GM12873 (cell line): ENCODE results near the gene VEZT.

Source experiments
- TF ChIP-seq, protein P1 (sequence below): IDR thresholded peaks from 2 replicates; pipeline ENCODE4 v1.5.1; 2012; ENCODE audit warnings: low read depth, mild to moderate bottlenecking, moderate library complexity, low read length, control low read depth; ENCODE audit not compliant: insufficient read depth; ENCODE audit errors: missing control alignments

Gene VEZT

DNA sequence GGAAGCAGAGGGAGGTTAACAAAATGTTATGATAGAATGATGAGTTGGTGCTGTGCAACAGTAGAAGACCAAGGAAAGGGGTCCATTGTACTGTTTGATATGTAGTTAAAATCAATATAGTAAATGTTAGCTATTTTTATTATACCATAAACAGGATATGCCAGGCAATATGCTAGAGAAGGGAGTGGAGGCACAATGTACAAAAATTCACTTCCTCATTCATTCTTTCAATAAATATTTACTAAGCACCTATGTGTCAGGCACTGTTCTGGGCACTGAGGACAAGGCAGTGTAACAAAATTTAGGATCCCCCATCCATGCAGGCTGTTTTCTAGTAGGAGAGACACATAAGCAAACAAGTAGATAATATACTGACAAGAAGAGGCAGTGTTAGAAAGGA is 25.3 kb upstream of the VEZT start:
- TF ChIP-seq, protein P1, sequence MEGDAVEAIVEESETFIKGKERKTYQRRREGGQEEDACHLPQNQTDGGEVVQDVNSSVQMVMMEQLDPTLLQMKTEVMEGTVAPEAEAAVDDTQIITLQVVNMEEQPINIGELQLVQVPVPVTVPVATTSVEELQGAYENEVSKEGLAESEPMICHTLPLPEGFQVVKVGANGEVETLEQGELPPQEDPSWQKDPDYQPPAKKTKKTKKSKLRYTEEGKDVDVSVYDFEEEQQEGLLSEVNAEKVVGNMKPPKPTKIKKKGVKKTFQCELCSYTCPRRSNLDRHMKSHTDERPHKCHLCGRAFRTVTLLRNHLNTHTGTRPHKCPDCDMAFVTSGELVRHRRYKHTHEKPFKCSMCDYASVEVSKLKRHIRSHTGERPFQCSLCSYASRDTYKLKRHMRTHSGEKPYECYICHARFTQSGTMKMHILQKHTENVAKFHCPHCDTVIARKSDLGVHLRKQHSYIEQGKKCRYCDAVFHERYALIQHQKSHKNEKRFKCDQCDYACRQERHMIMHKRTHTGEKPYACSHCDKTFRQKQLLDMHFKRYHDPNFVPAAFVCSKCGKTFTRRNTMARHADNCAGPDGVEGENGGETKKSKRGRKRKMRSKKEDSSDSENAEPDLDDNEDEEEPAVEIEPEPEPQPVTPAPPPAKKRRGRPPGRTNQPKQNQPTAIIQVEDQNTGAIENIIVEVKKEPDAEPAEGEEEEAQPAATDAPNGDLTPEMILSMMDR: no peak

DNA sequence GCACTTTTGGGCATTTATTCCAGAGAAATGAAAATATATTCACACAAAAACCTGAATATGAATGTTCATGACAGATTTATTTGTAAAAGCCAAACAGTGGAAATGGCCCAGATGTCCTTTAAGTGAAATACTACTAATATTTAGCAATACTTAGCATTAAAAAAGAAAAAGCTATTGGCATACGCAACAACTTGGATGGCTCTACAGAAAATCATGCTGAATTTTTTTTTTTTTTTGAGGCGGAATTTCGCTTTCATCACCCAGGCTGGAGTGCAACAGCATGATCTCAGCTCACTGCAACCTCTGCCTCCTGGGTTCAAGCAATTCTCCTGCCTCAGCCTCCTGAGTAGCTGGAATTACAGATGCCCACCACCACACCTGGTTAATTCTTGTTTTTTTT is 24.5 kb upstream of the VEZT start:
- TF ChIP-seq, protein P1: no peak

DNA sequence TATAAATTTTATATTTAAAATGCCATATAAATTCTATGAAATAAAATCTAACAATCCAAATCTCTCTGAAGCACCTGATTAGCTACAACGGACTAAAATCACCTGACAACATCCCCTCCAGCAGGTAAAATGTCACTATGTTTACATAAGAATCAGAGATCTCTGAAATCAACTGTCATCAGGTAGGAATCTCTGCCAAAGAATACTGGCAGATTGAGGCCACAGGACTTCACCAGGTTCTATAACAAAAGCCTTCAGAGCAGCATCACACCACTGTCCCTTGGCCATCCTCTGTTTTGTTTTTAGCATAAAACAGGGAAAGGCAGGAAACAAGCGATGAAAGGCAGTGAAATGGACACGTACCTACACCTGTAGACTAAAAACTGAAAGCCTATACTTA is 22.5 kb upstream of the VEZT start:
- TF ChIP-seq, protein P1: no peak

DNA sequence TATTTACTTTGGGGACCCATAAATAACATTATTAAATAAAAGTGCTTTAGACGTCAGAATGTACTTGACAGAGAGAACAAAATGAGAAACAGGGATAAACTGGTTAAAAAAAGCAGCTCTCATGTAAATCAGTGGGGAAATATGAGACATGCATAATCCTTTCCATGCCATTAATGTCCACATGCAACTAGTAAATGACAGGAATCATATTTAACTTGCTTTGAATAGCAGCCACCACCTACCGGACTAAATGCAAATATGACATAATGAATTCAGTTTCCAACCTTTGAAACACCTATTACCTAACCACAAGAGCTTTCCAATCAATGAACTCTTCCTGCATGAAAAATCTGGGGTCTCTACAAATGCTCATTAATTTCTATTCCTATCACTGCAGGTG is 20.0 kb upstream of the VEZT start:
- TF ChIP-seq, protein P1: no peak

DNA sequence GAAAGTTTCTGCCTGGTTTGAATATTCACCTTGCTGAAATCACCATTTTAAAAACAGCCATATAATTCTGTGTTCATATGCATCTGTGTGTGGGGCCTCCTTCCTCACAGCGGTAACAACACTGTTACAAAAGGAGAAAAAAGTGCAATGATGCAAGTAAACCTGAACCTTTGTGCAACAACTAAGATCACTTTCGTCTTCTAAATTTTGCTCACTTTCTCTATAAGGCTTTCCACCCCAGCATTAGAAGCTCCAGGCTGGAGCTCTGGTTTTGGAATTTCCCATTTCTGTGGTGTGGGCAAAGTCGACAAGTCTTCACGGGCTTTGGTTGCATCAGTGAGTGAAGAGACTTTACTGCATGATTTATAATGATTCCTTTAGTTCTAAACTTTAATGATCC is 18.7 kb upstream of the VEZT start:
- TF ChIP-seq, protein P1: no peak

DNA sequence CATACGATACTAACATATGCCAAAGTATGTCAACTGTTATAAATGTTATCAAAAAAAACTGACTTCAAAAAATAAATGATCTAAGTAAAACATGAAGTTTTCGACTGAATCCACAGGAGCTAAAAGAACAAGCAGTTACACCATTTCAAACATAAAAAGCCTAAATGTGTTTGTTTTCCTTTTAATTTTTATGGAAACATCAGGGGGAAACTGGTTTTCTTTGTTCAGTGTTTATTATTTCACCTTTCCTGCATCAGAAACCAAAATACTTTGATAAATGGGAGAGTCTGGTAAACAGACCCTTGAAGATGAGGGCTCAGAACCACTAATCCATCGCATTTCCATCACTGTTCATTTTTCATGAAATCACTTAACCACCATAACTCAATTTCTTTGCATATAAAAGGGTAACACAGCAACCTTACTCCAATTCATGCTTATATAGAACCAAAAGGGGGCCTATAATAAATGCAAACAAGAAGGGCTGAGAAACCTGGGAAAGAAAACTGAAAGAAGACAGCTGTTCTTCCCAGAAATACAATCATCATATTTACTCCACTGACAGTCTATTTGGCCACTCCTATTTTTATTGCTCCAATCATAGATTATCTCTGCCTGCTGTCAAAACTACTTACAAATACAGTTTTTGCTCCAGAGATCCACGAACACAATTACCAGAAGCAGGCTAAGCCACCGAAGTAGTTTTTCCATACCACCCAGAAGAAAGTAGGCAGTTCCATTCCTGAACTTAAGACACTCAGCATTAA is 17.3 kb upstream of the VEZT start:
- TF ChIP-seq, protein P1: no peak

DNA sequence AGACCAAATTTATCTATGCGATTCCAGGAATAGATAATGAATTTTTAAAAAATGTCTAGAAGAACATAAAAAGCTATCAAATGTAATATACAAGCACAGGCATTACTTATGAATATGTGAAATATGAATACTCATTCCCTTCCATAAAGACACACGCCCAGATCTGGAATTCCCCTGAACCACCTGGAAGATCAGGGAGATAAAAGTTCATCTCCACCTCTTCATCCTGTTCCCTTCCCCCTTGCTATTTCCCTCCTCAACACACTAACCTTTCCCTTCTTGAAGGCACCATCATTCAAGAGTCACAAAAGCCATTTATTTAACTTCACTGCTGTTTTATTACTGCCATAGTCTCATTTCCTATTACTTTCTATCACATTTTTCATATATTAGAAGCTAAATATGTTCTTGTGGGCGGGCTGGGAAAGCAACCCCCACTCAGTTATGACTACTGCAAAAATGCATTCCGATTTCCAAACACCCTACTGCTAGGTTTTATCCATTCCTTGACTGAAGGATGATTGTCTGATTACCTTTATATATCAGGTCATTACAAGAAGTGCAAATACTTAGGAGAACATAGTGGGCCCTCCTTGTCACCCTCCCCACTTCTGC is 16.4 kb upstream of the VEZT start:
- TF ChIP-seq, protein P1: no peak
